Measurements from ENCODE around the gene WDFY2. TPM values are rescaled to one million over a fixed set of nuclear protein-coding genes. Genes with fewer than 3 reads are reported as not detected.

Gene WDFY2
- total RNA-seq, 1 donor from 2014 or later = 16.2 TPM

GRCh38 chr13:51673165-51673564 lies 88.9 kb downstream of the WDFY2 start:
- TF ChIP-seq EZH2 (IDR thresholded peaks at IDR 0.05; ENCODE audit: insufficient read depth, low read length) = no peak
- no peak for TF ChIP-seq CTCF (IDR thresholded peaks at IDR 0.05; ENCODE audit: insufficient read depth, low read depth, low read length)
- Mint-ChIP-seq H3K9me3 (ENCODE audit: unreplicated experiment) (peaks cover 3% of the 10 kb centered on the region), H3K4me1 (ENCODE audit: low read depth, unreplicated experiment) (peaks cover 12% of the 10 kb centered on the region), H3K4me3 (ENCODE audit: unreplicated experiment) (no peak overlapping the region), H3K36me3 (ENCODE audit: low read depth, unreplicated experiment) (peaks cover 12% of the 10 kb centered on the region), H3K27me3 (ENCODE audit: low read depth, unreplicated experiment) (no peaks in the 10 kb centered on the region), H3K27ac (ENCODE audit: unreplicated experiment) (no peak overlapping the region)
- H2AFZ ChIP-seq (ENCODE audit: low read depth, low read length) = no peak overlapping the region
- H3K4me1 ChIP-seq (ENCODE audit: insufficient read depth, low read length) = peaks cover 4% of the 10 kb centered on the region
- no peak for DNase-seq (ENCODE audit: low read depth)
- H3K79me2 ChIP-seq (ENCODE audit: insufficient read depth, low read length) = peaks cover 52% of the 10 kb centered on the region
- peak; percentile 9 for FAIRE-seq
- no peaks in the 10 kb centered on the region for H4K20me1 ChIP-seq (ENCODE audit: insufficient read depth, low read length)
- peak overlapping the region; percentile 54 for H3K4me2 ChIP-seq (ENCODE audit: low read length)
- no peak overlapping the region for H3K27ac ChIP-seq (ENCODE audit: low read depth, low read length)
- no peaks in the 10 kb centered on the region for H3K9me3 ChIP-seq (ENCODE audit: insufficient read depth, low read depth, low read length)
- H3K27me3 ChIP-seq (ENCODE audit: insufficient read depth, low read length) = no peaks in the 10 kb centered on the region
- H3K36me3 ChIP-seq (ENCODE audit: insufficient read depth, low read length) = no peaks in the 10 kb centered on the region
- H3K9ac ChIP-seq (ENCODE audit: low read length) = no peak overlapping the region
- no peak overlapping the region for H3K4me3 ChIP-seq (ENCODE audit: insufficient read depth, low read depth, low read length)

- Mint-ChIP-seq H3K4me1 (ENCODE audit: low read depth, unreplicated experiment) (peaks cover 13% of the 10 kb centered on the region), H3K9me3 (ENCODE audit: unreplicated experiment) (peaks cover 3% of the 10 kb centered on the region)
- TF ChIP-seq EZH2 (IDR thresholded peaks at IDR 0.05; ENCODE audit: insufficient read depth, low read length) (no peak), CTCF (IDR thresholded peaks at IDR 0.05; ENCODE audit: insufficient read depth, low read depth, low read length) (no peak)
Measured at GRCh38 chr13:51674276-51674675, 90.0 kb downstream of the WDFY2 start.

DNA sequence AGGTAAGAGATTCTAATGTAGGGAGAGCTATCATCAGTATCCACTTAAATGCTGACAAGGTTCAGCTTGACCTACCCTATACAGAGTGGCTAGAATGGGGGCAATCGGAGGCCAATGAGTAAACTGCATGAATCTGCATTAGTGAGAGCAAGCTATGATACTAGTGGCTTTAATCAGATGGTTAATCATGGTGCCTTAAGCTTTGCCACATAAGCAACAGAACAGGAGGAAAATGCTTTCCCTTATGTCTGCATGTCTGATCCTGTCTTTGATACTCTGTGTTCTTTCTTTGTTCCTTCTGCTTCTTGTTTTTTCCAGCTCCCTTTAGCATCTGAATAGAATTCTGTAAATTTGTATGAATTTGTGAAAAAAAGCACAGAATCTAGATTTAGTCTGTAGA lies 91.1 kb downstream of the WDFY2 start:
- Histone ChIP-seq H3K27me3 (ENCODE audit: insufficient read depth, low read length) (no peaks in the 10 kb centered on the region), H3K9ac (ENCODE audit: low read length) (no peak overlapping the region), H3K4me2 (ENCODE audit: low read length) (no peak overlapping the region), H3K79me2 (ENCODE audit: insufficient read depth, low read length) (peaks cover 41% of the 10 kb centered on the region), H3K27ac (ENCODE audit: low read depth, low read length) (no peak overlapping the region), H3K4me1 (ENCODE audit: insufficient read depth, low read length) (peaks cover 8% of the 10 kb centered on the region), H2AFZ (ENCODE audit: low read depth, low read length) (no peak overlapping the region), H3K4me3 (ENCODE audit: insufficient read depth, low read depth, low read length) (no peak overlapping the region), H4K20me1 (ENCODE audit: insufficient read depth, low read length) (no peaks in the 10 kb centered on the region), H3K9me3 (ENCODE audit: insufficient read depth, low read depth, low read length) (no peaks in the 10 kb centered on the region), H3K36me3 (ENCODE audit: insufficient read depth, low read length) (no peaks in the 10 kb centered on the region)
- DNase-seq (ENCODE audit: low read depth) (no peak), FAIRE-seq (no peak)
- Mint-ChIP-seq H3K36me3 (ENCODE audit: low read depth, unreplicated experiment) (peaks cover 15% of the 10 kb centered on the region), H3K27ac (ENCODE audit: unreplicated experiment) (no peak overlapping the region), H3K4me1 (ENCODE audit: low read depth, unreplicated experiment) (peaks cover 22% of the 10 kb centered on the region), H3K27me3 (ENCODE audit: low read depth, unreplicated experiment) (no peaks in the 10 kb centered on the region), H3K4me3 (ENCODE audit: unreplicated experiment) (no peak overlapping the region), H3K9me3 (ENCODE audit: unreplicated experiment) (peaks cover 3% of the 10 kb centered on the region)
- no peak for TF ChIP-seq CTCF (IDR thresholded peaks at IDR 0.05; ENCODE audit: insufficient read depth, low read depth, low read length)
- TF ChIP-seq EZH2 (IDR thresholded peaks at IDR 0.05; ENCODE audit: insufficient read depth, low read length) = no peak

More at GRCh38 chr13:51674276-51674675, 90.0 kb downstream of the WDFY2 start:
- Mint-ChIP-seq H3K4me3 (ENCODE audit: unreplicated experiment) (no peak overlapping the region), H3K27me3 (ENCODE audit: low read depth, unreplicated experiment) (no peaks in the 10 kb centered on the region), H3K27ac (ENCODE audit: unreplicated experiment) (no peak overlapping the region), H3K36me3 (ENCODE audit: low read depth, unreplicated experiment) (peaks cover 12% of the 10 kb centered on the region)
- no peak overlapping the region for H3K4me2 ChIP-seq (ENCODE audit: low read length)
- H4K20me1 ChIP-seq (ENCODE audit: insufficient read depth, low read length) = no peaks in the 10 kb centered on the region
- no peaks in the 10 kb centered on the region for H3K27me3 ChIP-seq (ENCODE audit: insufficient read depth, low read length)
- no peak overlapping the region for H2AFZ ChIP-seq (ENCODE audit: low read depth, low read length)
- H3K79me2 ChIP-seq (ENCODE audit: insufficient read depth, low read length) = peaks cover 48% of the 10 kb centered on the region
- no peak for FAIRE-seq
- H3K27ac ChIP-seq (ENCODE audit: low read depth, low read length) = no peak overlapping the region
- H3K36me3 ChIP-seq (ENCODE audit: insufficient read depth, low read length) = no peaks in the 10 kb centered on the region
- no peak for DNase-seq (ENCODE audit: low read depth)
- peaks cover 4% of the 10 kb centered on the region for H3K4me1 ChIP-seq (ENCODE audit: insufficient read depth, low read length)
- no peaks in the 10 kb centered on the region for H3K9me3 ChIP-seq (ENCODE audit: insufficient read depth, low read depth, low read length)
- no peak overlapping the region for H3K4me3 ChIP-seq (ENCODE audit: insufficient read depth, low read depth, low read length)
- H3K9ac ChIP-seq (ENCODE audit: low read length) = no peak overlapping the region
